B cell (primary cell): ENCODE data around the gene WDR54.

Experiments
- CTCF ChIP-seq: fragments of 200-600 bp; IDR thresholded peaks from one replicate; pipeline ENCODE4 v1.8.0; 2022; ENCODE audit warnings: antibody characterized with exemption, mild to moderate bottlenecking
- EZH2 ChIP-seq: IDR thresholded peaks from 2 replicates; pipeline ENCODE4 v1.6.1; 2012; ENCODE audit warnings: borderline replicate concordance, low read depth, mild to moderate bottlenecking, moderate library complexity, low read length; ENCODE audit not compliant: insufficient read depth, poor library complexity, severe bottlenecking

- TF ChIP-seq CTCF (no peak), EZH2 (no peak)
These were observed 41.2 kb downstream of the WDR54 start for GRCh38 chr2:74462786-74463105.
